Ishikawa (cell line): ENCODE measurements around the gene PIEZO2.

Source experiments
- CREB1 ChIP-seq: IDR thresholded peaks from 2 replicates; pipeline ENCODE4 v1.6.1; 2012; ENCODE audit warnings: low read depth
- EP300 ChIP-seq: IDR thresholded peaks from 2 replicates; pipeline ENCODE4 v1.6.1; 2012; ENCODE audit warnings: borderline replicate concordance
- FOXM1 ChIP-seq: IDR thresholded peaks from 2 replicates; pipeline ENCODE4 v1.6.1; 2012; ENCODE audit warnings: low read depth, borderline replicate concordance
- TEAD4 ChIP-seq: IDR thresholded peaks from 2 replicates; pipeline ENCODE4 v1.6.1; 2012
- TF ChIP-seq, protein P1 (sequence below): IDR thresholded peaks from 2 replicates; pipeline ENCODE4 v1.6.1; 2012

- TF ChIP-seq EP300 (no peak), TEAD4 (no peak), FOXM1 (no peak), CREB1 (no peak)
- TF ChIP-seq, protein P1, sequence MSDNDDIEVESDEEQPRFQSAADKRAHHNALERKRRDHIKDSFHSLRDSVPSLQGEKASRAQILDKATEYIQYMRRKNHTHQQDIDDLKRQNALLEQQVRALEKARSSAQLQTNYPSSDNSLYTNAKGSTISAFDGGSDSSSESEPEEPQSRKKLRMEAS: no peak
Observed at GRCh38 chr18:10659000-10659399, 490.4 kb downstream of the PIEZO2 start.
